ENCODE measurements around the gene SYCE1L.
"Not testable (repeated sequence)": the region's sequence is repeated elsewhere in the genome, so short reads cannot be mapped to it uniquely, and the experiment has no call there.

- TF ChIP-seq CTCF (conservative IDR thresholded peaks at IDR 0.05); EZH2 (IDR thresholded peaks at IDR 0.05; ENCODE audit: low read depth): not testable (repeated sequence)
These were observed 33.5 kb upstream of the SYCE1L start for GRCh38 chr16:77165536-77166236.

All from PC-9 (cell line).